ENCODE measurements around the gene OTOG.
"Not testable (repeated sequence)": the region's sequence is repeated elsewhere in the genome, so short reads cannot be mapped to it uniquely, and the experiment has no call there.

OTOG gene

DNA sequence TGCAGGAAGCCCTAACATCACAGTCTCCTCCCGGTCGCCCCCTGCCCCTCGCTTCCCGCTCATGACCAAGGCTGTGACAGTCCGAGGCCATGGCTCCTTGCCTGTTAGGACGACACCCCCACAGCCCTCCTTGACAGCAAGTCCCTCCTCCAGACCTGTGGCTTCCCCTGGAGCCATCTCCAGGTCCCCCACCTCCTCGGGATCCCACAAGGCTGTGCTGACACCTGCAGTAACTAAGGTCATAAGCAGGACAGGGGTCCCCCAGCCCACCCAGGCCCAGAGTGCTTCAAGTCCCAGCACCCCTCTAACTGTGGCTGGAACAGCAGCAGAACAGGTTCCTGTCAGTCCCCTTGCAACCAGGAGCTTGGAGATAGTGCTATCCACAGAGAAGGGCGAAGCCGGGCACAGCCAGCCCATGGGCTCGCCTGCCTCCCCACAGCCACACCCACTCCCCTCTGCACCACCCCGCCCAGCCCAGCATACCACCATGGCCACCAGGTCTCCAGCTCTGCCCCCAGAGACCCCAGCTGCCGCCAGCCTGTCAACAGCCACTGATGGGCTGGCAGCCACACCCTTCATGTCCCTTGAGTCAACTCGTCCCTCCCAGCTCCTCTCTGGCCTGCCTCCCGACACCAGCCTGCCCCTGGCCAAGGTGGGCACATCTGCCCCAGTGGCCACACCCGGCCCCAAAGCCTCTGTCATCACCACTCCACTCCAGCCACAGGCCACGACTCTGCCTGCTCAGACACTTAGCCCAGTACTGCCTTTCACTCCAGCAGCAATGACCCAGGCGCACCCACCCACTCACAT, 63.2 kb downstream of the OTOG start:
- DNase-seq (ENCODE audit: low read depth, low spot score) = no peak
- no peak overlapping the region for H3K27ac ChIP-seq

- no peak overlapping the region for H3K27ac ChIP-seq
- no peak for DNase-seq (ENCODE audit: low read depth, low spot score)
Measured at GRCh38 chr11:17611049-17611448, 64.0 kb downstream of the OTOG start.

- no peak for DNase-seq (ENCODE audit: low read depth, low spot score)
- H3K27ac ChIP-seq = no peak overlapping the region
Measured at GRCh38 chr11:17611503-17612220, 64.6 kb downstream of the OTOG start.

GRCh38 chr11:17612221-17613188, 65.4 kb downstream of the OTOG start:
- H3K27ac ChIP-seq = no peak overlapping the region
- DNase-seq (ENCODE audit: low read depth, low spot score) = no peak

DNA sequence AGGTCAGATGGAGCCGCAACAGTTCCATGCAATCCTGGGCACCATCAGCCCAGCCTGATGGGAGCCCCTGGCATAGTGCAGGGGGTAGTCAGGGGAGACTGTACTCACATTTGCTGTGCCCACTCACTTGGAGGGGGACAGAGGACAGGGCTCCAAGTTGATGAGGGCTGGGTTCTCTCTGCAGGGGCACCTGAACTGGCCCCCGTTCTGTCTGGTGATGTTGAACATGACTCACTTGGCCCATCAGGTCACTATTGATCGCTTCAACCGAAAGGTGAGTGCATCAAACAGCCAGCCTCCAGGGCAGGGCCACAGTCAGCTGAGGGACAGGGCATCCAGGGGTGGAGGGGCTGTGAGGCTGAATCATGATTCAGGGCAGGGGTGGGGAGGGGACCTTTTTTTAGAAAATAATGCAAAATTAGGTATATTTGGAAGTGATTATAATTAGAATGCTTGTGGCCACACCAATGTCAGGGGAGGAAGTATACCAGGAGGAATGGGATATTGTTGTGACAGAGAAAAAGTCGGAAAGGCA, 66.4 kb downstream of the OTOG start:
- no peak overlapping the region for H3K27ac ChIP-seq
- no peak for DNase-seq (ENCODE audit: low read depth, low spot score)

DNA sequence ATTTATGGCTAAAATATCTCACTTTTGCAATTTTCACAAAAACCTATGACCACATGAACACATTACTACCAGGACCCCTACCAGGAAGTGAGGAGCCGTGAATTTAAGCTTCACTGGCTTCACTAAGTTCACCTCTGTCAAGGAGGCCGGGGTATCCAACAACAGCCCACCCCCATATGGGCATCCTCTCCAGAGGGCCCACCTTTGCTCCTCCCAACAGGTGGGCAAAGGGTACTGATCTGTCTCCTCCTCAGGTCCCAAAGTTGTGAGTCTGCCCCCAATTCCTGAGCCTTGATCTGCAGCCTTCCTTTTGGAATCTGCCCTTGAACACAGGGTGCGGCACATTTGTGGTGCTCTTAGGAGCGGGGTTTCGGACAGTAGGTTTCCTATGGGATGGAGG, 66.9 kb downstream of the OTOG start:
- no peak for DNase-seq (ENCODE audit: low read depth, low spot score)
- H3K27ac ChIP-seq = no peak overlapping the region

DNA sequence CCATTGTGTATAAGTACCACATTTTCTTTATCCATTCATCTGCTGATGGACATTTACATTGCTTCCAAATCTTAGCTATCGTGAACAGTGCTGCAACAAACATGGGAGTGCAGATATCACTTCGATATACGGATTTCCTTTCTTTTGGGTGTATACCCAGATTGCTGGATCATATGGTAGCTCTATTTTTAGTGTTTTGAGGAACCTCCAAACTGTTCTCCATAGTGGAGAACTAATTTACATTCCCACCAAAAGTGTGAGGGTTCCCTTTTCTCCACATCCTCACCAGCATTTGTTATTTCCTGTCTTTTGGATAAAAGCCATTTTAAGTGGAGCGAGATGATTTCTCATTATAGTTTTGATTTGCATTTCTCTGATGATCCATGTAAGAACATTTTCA, 75.7 kb downstream of the OTOG start:
- H3K27ac ChIP-seq; DNase-seq (ENCODE audit: low read depth, low spot score): not testable (repeated sequence)

GRCh38 chr11:17629113-17629512, 82.1 kb downstream of the OTOG start:
- H3K27ac ChIP-seq = no peak overlapping the region
- DNase-seq (ENCODE audit: low read depth, low spot score) = no peak

GRCh38 chr11:17630936-17631335, 83.9 kb downstream of the OTOG start:
- no peak for DNase-seq (ENCODE audit: low read depth, low spot score)
- H3K27ac ChIP-seq = no peak overlapping the region

DNA sequence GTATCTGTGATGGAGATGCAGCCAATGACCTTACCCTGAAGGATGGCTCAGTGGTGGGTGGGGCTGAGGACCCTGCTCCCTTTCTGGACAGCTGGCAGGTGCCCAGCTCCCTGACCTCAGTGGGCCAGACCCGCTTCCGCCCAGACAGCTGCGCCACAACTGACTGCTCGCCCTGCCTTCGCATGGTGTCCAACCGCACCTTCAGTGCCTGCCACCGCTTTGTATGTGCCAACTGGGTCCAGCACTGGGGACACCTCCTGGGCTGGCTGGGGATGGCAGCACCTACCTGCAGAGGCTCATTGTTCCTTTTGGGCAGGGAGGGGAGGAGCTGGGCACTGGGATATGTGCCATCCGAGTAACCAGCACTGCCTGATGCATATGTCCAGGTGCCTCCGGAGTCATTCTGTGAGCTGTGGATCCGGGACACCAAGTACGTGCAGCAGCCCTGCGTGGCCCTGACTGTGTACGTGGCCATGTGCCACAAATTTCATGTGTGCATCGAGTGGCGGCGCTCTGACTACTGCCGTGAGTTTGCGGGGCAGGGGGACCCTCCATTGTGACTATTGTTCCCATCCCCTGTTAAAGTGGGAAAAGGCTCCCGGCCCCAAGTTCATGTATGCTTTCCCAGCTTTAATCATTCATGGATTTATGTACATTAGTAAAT, 84.8 kb downstream of the OTOG start:
- DNase-seq (ENCODE audit: low read depth, low spot score) = no peak
- H3K27ac ChIP-seq = no peak overlapping the region

GRCh38 chr11:17633279-17633986, 86.4 kb downstream of the OTOG start:
- DNase-seq (ENCODE audit: low read depth, low spot score) = no peak
- H3K27ac ChIP-seq = no peak overlapping the region

DNA sequence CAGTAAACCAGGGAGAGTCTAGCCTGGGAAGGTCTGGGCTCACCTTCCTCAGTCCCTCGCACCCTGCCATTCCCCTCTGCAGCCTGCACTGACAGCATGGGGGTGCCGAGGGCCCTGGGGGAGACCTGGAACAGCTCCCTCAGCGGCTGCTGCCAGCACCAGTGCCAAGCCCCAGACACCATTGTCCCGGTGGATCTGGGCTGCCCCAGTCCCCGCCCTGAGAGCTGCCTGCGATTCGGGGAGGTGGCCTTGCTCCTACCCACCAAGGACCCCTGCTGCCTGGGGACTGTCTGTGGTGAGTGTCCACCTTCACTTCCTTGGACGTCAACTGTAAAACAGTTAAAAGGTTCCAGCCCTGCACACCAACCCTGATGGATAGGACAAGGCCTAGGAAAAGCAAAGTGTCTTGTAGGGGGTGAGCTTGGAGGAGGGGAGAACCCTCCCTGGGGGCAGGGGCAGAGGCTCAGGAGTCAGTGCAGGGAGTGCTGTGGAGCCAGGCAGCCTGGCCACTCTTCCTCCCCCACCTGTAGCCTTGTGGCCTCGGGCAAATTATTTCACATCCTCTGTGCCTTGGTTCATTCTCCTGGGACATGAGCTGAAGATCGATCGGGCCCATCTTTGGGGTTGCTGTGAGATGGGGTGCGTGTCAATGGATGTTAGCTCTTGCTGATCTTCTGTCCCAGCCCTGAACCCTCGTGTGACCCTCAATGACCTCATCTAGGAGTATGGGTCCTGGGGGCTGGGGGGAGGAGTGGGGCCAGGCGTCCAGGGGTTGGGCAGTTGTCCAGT, 87.1 kb downstream of the OTOG start:
- no peak for DNase-seq (ENCODE audit: low read depth, low spot score)
- no peak overlapping the region for H3K27ac ChIP-seq

DNA sequence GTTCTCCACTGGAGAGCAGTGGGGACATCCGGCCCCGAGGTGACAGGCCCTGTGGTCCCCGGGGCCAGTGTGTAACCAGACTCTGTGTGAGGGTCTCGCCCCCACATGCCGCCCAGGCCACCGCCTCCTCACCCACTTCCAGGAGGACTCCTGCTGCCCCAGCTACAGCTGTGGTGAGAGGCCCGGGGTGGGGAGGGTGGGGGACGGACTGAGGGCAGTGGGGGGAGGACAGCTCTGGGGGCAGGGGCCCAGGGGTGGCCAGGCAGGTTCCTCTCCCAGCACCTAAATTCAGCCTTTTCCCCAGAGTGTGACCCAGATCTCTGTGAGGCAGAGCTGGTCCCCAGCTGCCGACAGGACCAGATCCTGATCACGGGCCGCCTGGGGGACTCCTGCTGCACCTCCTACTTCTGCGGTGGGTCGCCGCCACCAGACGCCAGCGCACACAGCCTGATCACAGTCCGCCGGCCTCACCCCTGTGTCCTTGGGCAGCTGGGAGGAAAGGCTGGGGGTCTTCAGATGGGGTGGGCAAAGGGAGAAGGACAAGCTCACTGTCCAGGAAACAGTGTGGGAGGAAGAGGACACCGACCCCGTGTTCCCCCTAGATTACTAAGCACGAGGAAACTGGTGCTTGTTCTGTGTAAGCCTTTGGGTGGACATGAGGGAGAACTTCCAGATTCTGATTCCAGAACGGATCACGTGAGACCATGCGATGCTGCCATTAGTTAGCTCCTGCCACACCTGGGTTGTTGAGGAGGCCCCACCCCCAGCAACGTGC, 87.9 kb downstream of the OTOG start:
- no peak overlapping the region for H3K27ac ChIP-seq
- no peak for DNase-seq (ENCODE audit: low read depth, low spot score)

DNA sequence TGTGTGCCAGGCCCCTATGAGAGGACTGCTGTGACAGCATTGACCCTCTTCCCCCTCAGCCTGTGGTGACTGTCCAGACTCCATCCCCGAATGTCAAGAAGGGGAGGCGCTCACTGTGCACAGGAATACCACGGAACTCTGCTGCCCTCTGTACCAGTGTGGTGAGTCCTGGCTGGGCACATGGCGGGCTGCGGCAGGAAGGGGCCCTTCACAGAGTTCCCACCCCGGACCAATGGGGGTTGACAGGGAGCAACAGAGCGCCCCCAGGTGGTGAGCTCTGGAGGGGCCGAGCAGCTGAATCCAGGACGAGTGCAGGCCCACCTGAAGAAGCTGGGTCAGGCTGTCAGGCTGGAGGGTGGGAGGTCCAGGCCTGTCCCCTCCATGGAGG, 88.5 kb downstream of the OTOG start:
- DNase-seq (ENCODE audit: low read depth, low spot score) = no peak
- H3K27ac ChIP-seq = no peak overlapping the region

GRCh38 chr11:17636721-17637120, 89.7 kb downstream of the OTOG start:
- DNase-seq (ENCODE audit: low read depth, low spot score) = no peak
- H3K27ac ChIP-seq = no peak overlapping the region

GRCh38 chr11:17637901-17638300, 90.8 kb downstream of the OTOG start:
- DNase-seq (ENCODE audit: low read depth, low spot score) = no peak
- no peak overlapping the region for H3K27ac ChIP-seq

DNA sequence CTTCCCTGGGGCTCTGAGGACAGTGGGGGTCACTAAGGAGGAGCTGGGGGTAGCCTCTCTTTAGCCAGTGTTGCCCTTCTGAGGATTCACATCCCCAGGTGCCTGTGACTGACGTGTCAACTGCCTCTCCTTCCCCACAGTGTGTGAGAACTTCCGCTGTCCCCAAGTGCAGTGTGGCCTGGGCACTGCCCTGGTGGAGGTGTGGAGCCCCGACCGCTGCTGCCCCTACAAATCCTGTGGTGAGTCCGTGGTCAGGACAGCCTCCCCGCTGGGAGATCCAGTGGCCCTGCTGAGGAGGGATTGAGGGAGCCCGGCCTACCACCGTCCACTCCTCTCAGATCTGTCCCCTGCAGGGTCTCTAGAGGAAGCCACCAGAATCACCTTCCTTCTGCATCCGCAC, 91.3 kb downstream of the OTOG start:
- no peak for DNase-seq (ENCODE audit: low read depth, low spot score)
- no peak overlapping the region for H3K27ac ChIP-seq

DNA sequence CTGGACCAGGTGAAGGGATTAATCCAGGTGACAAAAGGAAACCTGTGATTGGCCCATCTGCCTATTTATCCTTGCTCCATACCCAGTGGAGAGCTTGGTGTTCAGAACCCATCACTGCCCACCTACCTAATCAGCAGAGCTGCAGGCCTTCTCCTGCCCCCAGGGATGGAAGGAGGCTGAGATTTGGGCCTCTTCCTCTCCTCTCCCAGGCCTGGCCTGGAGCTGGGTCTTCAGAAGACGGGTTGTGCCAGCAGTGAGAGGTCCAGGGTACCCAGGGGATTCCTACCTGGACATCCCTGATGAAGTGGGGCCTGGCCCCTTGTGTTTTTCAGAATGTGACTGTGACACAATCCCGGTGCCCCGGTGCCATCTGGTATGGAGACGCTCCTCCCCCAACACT, 92.0 kb downstream of the OTOG start:
- no peak overlapping the region for H3K27ac ChIP-seq
- DNase-seq (ENCODE audit: low read depth, low spot score) = no peak

Data from epithelial cell of prostate (primary cell).